ENCODE measurements around the gene SH3BP5L.

The SH3BP5L gene

GRCh38 chr1:248847956-248848561 lies 22.3 kb upstream of the SH3BP5L start:
- Histone ChIP-seq H3K4me1 (peaks cover 14 to 25% (median 23%) of the 10 kb centered on the region in 10 experiments), H3K27me3 (no peaks in the 10 kb centered on the region), H3K9ac (no peak overlapping the region), H3K4me2 (no peak overlapping the region), H3K4me3 (no peak overlapping the region), H3K36me3 (peaks cover 75 to 97% (median 86%) of the 10 kb centered on the region in 11 experiments), H4K20me1 (peaks cover 2 to 76% (median 33%) of the 10 kb centered on the region in 11 experiments; a peak in 18 of 22 replicates), H3K27ac (no peak overlapping the region), H3K9me3 (replicated peaks in 1 of 11) (no peaks in the 10 kb centered on the region)
- no peak for TF ChIP-seq Cebpa-rat (IDR thresholded peaks at IDR 0.05)

DNA sequence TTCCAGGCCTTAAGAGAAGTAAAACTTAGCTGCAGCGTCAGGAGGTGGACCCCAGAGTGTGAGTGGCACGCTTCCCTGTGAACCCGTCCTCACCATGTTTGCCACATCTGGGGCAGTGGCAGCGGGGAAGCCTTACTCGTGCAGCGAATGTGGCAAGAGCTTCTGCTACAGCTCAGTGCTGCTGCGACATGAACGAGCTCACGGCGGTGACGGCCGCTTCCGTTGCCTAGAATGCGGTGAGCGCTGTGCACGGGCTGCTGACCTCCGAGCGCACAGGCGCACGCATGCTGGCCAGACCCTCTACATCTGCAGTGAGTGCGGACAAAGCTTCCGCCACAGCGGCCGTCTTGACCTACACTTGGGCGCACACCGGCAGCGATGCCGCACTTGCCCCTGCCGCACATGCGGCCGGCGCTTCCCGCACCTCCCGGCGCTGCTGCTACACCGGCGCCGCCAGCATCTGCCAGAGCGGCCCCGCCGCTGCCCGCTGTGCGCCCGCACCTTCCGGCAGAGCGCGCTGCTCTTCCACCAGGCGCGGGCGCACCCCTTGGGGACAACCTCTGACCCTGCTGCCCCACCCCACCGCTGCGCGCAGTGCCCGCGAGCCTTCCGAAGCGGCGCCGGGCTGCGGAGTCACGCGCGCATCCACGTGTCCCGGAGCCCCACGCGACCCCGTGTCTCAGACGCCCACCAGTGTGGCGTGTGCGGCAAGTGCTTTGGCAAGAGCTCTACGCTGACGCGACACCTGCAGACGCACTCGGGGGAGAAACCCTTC lies 21.7 kb upstream of the SH3BP5L start:
- Histone ChIP-seq H3K4me1 (peaks cover 14 to 25% (median 23%) of the 10 kb centered on the region in 10 experiments), H3K9me3 (replicated peaks in 1 of 11) (no peaks in the 10 kb centered on the region), H3K36me3 (peaks cover 75 to 100% (median 88%) of the 10 kb centered on the region in 11 experiments), H4K20me1 (peaks cover 9 to 79% (median 40%) of the 10 kb centered on the region in 11 experiments; a peak in 18 of 22 replicates), H3K4me3 (no peak overlapping the region), H3K9ac (no peak overlapping the region), H3K4me2 (no peak overlapping the region), H3K27ac (no peak overlapping the region), H3K27me3 (no peaks in the 10 kb centered on the region)
- TF ChIP-seq Cebpa-rat (IDR thresholded peaks at IDR 0.05): no peak

DNA sequence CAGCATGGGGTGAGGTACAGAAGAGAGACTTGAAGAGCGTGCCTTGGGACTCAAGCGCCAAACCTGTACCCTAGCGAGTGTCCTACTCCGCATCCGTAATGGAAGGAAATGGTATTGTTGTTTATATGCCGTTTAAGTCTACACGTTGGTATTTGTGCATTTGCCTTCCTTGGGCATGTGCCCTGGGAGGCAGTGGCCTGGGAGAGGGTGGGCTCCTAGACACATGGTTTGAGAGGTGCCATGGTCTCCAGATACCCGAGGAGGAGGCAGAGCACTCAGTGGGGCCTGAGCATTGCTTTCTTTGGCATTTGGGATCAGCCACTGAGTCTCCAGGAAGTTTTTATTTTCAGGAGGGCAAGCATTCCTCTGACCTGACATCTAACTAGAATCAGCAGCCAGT lies 18.8 kb upstream of the SH3BP5L start:
- Histone ChIP-seq H3K4me3 (no peak overlapping the region), H3K36me3 (peaks cover 54 to 77% (median 66%) of the 10 kb centered on the region in 11 experiments), H3K9me3 (replicated peaks in 1 of 11) (no peaks in the 10 kb centered on the region), H3K4me2 (no peak overlapping the region), H3K9ac (no peak overlapping the region), H3K27me3 (no peaks in the 10 kb centered on the region), H4K20me1 (peaks cover 12 to 87% (median 47%) of the 10 kb centered on the region in 11 experiments; a peak in 17 of 22 replicates), H3K27ac (no peak overlapping the region), H3K4me1 (peaks cover 36 to 41% (median 39%) of the 10 kb centered on the region in 10 experiments)
- no peak for TF ChIP-seq Cebpa-rat (IDR thresholded peaks at IDR 0.05)

GRCh38 chr1:248843687-248844086 lies 18.0 kb upstream of the SH3BP5L start:
- H3K27me3 ChIP-seq: no peaks in the 10 kb centered on the region
- no peak overlapping the region for H3K4me3 ChIP-seq
- TF ChIP-seq Cebpa-rat (IDR thresholded peaks at IDR 0.05): no peak
- no peak overlapping the region; a peak in 1 of 22 replicates for H3K4me2 ChIP-seq
- no peak overlapping the region for H3K27ac ChIP-seq
- H3K9me3 ChIP-seq (replicated peaks in 1 of 11): no peaks in the 10 kb centered on the region
- H3K4me1 ChIP-seq: peaks cover 41 to 46% (median 43%) of the 10 kb centered on the region in 10 experiments
- H4K20me1 ChIP-seq: peaks cover 12 to 83% (median 40%) of the 10 kb centered on the region in 11 experiments; a peak in 17 of 22 replicates
- H3K36me3 ChIP-seq: peaks cover 45 to 69% (median 57%) of the 10 kb centered on the region in 11 experiments
- H3K9ac ChIP-seq: no peak overlapping the region

DNA sequence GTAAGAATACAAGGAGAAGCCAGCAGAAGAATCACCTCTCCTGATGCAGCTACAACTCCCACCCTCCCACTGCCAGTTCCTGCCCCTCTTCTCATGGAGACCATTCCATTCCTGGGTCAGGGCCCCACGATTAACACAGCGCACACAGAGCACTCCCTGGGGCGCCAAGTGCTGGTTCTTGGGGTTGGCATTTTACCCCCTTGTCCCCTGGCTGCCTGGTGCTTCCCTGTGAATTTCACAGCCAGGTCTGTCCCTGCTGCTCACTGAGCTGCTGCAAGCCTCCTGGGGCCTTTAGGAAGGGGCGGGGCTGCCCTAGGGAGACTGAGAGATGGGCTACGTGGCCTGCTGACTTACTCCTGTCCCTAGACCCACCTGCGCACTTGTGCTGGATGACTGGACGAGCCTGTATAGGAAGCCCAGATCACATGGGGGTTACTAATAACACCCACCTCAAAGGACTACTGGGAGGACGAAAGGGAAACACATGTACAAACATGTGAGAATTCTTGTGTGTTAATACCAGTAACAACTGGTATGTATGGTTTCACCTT lies 17.1 kb upstream of the SH3BP5L start:
- TF ChIP-seq Cebpa-rat (IDR thresholded peaks at IDR 0.05): no peak

GRCh38 chr1:248841702-248842395 lies 16.1 kb upstream of the SH3BP5L start:
- Histone ChIP-seq H3K9me3 (replicated peaks in 1 of 11) (no peaks in the 10 kb centered on the region), H3K27me3 (no peaks in the 10 kb centered on the region), H3K36me3 (peaks cover 27 to 50% (median 39%) of the 10 kb centered on the region in 11 experiments), H3K9ac (peak overlapping the region in 9 of 11 experiments; percentile 22 to 57 (median 47); a peak in 13 of 22 replicates), H3K4me2 (peak overlapping the region; percentile 89 to 98 (median 94); a peak in 20 of 22 replicates), H3K4me3 (no peak overlapping the region), H3K4me1 (peaks cover 49 to 54% (median 52%) of the 10 kb centered on the region in 10 experiments), H4K20me1 (peaks cover 12 to 64% (median 34%) of the 10 kb centered on the region in 11 experiments; a peak in 17 of 22 replicates), H3K27ac (peak overlapping the region in 7 of 11 experiments; percentile 0 to 43 (median 3); a peak in 4 of 22 replicates)
- no peak for TF ChIP-seq Cebpa-rat (IDR thresholded peaks at IDR 0.05)

More for the DNA sequence above, 17.1 kb upstream of the SH3BP5L start:
- Histone ChIP-seq H3K27ac (peak overlapping the region in 5 of 11 experiments; percentile 0 to 40 (median 2); a peak in 3 of 22 replicates), H3K4me2 (peak overlapping the region; percentile 6 to 98 (median 94); a peak in 19 of 22 replicates), H4K20me1 (peaks cover 12 to 75% (median 35%) of the 10 kb centered on the region in 11 experiments; a peak in 17 of 22 replicates), H3K27me3 (no peaks in the 10 kb centered on the region), H3K36me3 (peaks cover 37 to 60% (median 49%) of the 10 kb centered on the region in 11 experiments), H3K9me3 (replicated peaks in 1 of 11) (no peaks in the 10 kb centered on the region), H3K4me1 (peaks cover 41 to 46% (median 43%) of the 10 kb centered on the region in 10 experiments), H3K9ac (peak overlapping the region in 9 of 11 experiments; percentile 23 to 57 (median 47); a peak in 15 of 22 replicates), H3K4me3 (no peak overlapping the region)

- Histone ChIP-seq H3K4me2 (peak overlapping the region; percentile 89 to 98 (median 94)), H3K4me3 (no peak overlapping the region), H3K9me3 (replicated peaks in 1 of 11) (no peaks in the 10 kb centered on the region), H3K27ac (peak overlapping the region in 3 of 11 experiments; percentile 5 to 43 (median 17); a peak in 2 of 22 replicates), H3K27me3 (no peaks in the 10 kb centered on the region), H3K36me3 (peaks cover 18 to 41% (median 30%) of the 10 kb centered on the region in 11 experiments), H3K9ac (peak overlapping the region in 4 of 11 experiments; percentile 27 to 35 (median 32); a peak in 5 of 22 replicates), H4K20me1 (peaks cover 12 to 56% (median 32%) of the 10 kb centered on the region in 11 experiments; a peak in 17 of 22 replicates), H3K4me1 (peaks cover 49 to 55% (median 53%) of the 10 kb centered on the region in 10 experiments)
- no peak for TF ChIP-seq Cebpa-rat (IDR thresholded peaks at IDR 0.05)
Observed at GRCh38 chr1:248840946-248841345, 15.2 kb upstream of the SH3BP5L start.

- peaks cover 0 to 23% (median 12%) of the 10 kb centered on the region in 11 experiments; a peak in 18 of 22 replicates for H3K36me3 ChIP-seq
- H3K27me3 ChIP-seq: no peaks in the 10 kb centered on the region
- peak overlapping the region; percentile 88 to 99 (median 96) for H3K9ac ChIP-seq
- peak overlapping the region; percentile 89 to 100 (median 96) for H3K27ac ChIP-seq
- peak overlapping the region; percentile 74 to 98 (median 91) for H3K4me3 ChIP-seq
- H3K9me3 ChIP-seq (replicated peaks in 1 of 11): no peaks in the 10 kb centered on the region
- H4K20me1 ChIP-seq: peaks cover 12 to 48% (median 32%) of the 10 kb centered on the region in 11 experiments; a peak in 17 of 22 replicates
- TF ChIP-seq Cebpa-rat (IDR thresholded peaks at IDR 0.05): no peak
- peaks cover 60 to 67% (median 62%) of the 10 kb centered on the region in 10 experiments for H3K4me1 ChIP-seq
- H3K4me2 ChIP-seq: peak overlapping the region; percentile 89 to 98 (median 94)
Observed at GRCh38 chr1:248839168-248839555, 13.4 kb upstream of the SH3BP5L start.

All from BLaER1 treated with 17β-estradiol and CSF1 and Interleukin-3, amounts not matched to agents 10 nM and 100 nM (cell line).